Measurements from ENCODE around the gene SVBP.

DNA sequence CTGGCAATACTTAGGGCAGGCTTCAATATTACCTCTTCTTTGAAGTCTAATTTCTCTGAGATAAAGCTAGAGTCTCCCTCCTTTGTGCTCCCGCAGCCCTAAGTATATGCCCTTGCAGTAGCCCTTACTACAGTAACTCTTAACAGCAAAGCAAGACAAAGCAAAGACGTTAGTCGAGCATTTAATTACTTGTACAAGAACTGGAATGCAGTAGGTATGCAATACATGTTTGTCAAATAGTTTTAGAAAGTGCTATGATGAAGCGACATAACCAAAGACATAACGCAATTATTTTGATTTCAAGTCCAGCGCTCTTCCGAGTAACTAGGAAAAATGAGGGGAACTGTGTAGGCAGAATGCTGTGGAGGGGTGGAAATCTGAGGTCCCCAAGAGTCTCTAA, 51.9 kb downstream of the SVBP start:
- TF ChIP-seq SETDB1 (IDR thresholded peaks at IDR 0.05; ENCODE audit: insufficient read length, low read length) (no peak), ZNF24 (tag by site-specific recombination; IDR thresholded peaks at IDR 0.05) (no peak), ZNF341 (tag by site-specific recombination; IDR thresholded peaks at IDR 0.05; ENCODE audit: low read depth) (no peak)
